NCI-H510A (cell line): ENCODE data around the gene POLG.
A peak's percentile ranks its signal among the peaks of the same experiment; 100 is the strongest.

Experiments
- DNase-seq: peaks from one replicate; lab custom pipeline; 2025; lab: John Stamatoyannopoulos, UW

The POLG gene

DNA sequence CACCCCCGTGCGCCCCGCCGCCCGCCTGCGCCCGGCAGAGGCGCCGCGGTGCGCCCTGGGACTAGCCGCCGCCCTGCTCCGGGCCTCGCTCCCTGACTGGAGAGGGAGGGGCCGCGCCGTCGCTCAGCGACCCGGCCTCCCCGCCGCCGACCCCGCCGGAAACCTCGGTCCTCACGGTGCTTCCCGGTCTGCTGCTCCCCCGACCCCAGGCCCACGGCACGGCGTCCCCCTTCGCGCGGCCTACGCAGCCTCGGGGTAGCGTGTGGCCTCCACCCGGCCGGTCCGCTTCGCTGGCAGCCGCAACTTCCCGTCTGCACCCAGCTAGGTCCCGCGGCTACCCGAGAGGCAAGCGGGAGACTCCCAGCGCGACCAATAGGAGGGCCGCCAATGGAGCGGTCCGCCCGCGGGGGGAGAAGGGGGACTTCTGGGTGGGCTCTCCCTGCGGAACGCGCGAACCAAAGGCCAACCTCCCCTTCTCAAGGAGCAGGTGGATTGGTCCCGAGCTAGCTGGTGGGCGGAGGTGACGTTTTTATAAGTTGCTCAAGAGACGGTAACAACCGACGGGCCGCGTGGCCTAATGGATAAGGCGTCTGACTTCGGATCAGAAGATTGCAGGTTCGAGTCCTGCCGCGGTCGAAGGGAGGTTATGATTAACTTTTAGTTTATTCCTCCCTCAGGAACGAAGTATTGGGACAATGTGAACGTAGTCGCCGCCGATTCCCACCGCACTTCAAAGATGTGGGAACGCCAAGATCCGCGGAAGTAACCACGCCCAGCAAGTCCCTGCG is at the start of gene POLG:
TSS of gene POLG (minus strand) at position 315 of the 788 bp plus-strand sequence. CDS start 1,070 bp downstream, outside the sequence.
- DNase-seq, result peak; percentile 94

DNA sequence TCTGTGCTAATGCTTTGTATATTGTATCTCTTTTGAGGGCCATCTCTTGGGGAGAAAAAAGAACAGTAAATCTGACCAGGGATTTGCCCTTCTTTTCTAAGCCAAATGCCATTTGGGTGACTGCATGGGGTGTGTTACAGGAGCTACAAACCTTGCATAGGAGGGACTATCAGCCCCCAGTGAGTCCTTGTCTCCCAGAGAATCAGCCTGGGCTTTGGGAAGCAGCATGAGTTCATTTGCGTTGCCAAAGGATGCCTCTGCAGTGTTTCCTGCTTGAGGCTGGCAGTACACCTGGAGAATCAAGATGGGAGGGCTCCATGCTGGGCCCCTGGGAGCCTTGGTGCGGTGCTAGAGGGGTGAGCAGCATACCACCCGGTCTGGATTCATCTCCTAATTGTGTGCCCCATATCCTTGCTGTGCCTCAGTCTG is 49.6 kb upstream of the POLG start:
- no peak for DNase-seq

- peak; percentile 77 for DNase-seq
Observed at GRCh38 chr15:89383365-89384175, 48.9 kb upstream of the POLG start.

- no peak for DNase-seq
Observed at GRCh38 chr15:89381888-89382686, 47.5 kb upstream of the POLG start.

- no peak for DNase-seq
Observed at GRCh38 chr15:89381331-89381730, 46.7 kb upstream of the POLG start.

DNA sequence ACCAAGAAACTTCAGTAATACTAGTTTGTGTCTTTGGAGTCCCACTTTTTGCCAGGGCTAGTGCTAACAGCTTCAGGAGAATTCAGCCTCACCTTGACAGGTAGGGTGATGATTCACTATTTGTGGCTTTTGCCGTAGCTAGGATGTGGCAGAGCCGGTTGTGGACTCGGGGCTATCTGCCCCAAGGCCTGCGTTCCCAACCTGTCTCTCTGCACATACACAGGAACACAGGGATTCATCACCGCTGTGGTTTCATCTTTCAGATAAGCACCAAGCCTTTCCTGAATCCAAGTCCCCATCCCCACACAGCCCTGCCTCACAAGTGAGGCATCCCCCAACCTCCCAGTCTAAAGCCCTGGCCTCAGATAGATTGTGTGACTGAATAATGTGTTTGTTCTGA is 45.2 kb upstream of the POLG start:
- no peak for DNase-seq

GRCh38 chr15:89379251-89379695 is 44.6 kb upstream of the POLG start:
- no peak for DNase-seq

GRCh38 chr15:89378296-89379151 is 43.9 kb upstream of the POLG start:
- DNase-seq, result no peak

DNA sequence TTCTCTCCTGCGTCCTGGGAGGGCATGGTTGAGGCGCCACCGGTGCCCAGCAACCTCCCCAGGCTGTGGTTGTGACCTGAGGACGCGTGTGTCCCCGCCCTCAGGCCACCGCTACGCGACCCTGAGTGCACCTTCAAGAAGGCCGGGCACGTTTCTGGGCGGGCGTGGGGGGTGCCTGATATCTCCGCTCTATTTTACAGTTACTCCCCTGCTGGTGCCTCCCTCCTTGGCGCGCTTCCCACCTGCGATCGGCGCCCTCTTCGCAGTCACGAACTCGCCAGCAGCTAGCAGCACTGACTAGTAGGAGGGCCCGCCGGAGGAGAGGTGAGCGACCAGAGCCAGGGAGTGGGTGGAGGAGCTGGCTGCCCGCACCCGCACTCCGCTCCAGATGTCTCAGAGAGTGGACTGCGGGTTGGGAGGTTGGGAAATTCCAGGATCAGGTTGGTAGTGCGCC is 43.2 kb upstream of the POLG start:
- no peak for DNase-seq

GRCh38 chr15:89377024-89377841 is 42.6 kb upstream of the POLG start:
- DNase-seq, result no peak

GRCh38 chr15:89376388-89376787 is 41.8 kb upstream of the POLG start:
- DNase-seq, result no peak

DNA sequence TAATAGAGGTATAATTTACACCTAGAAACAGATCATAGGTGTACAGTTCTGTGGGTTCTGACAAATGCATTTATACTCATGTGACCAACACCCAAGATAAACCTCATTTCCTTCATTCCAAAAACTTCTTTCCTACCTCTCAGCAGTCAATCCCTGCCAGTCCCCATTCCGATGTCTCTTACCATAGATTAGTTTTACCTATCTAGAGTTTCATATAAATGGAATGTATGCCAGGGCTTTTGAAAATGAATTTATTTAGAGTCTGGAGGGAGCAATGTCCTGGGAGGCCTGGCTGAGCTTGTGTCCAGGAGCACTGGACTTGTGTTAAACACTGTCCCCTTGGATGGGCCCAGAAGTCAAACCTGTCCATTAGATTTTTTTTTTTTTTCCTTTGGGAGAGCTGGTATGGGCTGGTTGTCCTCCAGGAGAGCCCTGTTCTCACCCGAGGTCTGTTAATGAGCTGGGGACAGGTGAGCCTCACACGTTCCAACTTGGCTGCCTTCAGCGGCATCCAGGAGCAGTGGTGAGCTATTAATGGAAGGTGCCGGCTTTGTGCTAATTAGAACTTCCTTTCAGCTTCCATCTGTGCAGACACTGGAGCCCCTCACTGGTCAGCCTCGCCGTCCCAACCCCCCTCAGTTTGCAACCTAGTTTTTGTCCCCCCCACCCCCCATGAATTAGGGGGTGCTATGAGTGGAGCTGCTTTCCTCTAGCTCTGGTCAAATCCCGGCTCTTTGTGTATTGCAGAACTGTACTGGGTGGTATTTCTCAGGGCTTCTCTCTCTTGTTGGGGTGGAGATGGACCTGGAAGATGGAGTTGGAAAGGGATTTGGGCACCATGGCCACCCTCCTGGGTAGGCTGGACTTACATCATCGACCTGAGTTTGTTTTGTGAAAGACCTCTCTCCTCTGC is 40.7 kb upstream of the POLG start:
- DNase-seq, result no peak

DNA sequence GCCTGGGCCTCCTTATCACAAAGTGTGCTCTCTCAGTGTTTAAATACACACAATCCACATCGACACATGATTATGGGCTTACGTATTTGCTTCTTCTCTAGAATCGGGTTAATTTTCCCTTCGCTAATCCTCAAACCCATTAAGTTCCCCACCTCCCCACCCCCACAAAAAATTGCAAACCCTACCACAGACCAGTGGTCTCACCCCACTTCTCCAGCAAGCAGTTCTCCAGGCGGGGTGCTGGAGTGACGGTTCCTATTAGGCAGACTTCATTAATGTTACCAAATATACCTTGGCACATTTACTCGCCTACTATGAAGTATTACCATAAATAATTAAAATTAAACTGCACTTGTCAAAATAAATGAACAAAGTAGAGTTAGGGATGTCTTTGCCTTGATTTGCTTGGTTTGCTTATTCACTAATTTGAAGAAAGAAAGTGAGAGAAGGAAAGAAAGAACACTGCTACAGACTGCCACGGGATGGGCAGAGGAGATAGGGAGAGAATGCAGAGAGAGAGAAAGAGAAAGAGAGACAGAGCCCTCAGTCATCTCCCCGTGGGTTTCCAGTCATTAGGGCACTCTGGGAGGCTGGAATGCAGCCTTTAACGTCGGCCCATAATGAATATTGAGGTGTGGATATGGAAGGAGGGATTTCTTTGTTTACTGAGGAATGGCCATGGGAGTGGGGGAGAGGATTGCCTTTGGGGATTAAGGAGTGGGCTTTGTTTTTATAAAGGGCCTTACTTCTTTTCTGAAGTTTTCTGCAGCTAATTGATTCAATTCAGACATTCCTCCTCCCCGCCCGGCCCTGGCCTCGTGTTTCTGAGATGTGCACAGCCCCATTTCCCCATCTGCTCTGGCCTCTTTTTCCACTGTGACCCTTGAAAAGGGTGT is 39.7 kb upstream of the POLG start:
- no peak for DNase-seq

- no peak for DNase-seq
Observed at GRCh38 chr15:89372069-89372935, 37.7 kb upstream of the POLG start.

DNA sequence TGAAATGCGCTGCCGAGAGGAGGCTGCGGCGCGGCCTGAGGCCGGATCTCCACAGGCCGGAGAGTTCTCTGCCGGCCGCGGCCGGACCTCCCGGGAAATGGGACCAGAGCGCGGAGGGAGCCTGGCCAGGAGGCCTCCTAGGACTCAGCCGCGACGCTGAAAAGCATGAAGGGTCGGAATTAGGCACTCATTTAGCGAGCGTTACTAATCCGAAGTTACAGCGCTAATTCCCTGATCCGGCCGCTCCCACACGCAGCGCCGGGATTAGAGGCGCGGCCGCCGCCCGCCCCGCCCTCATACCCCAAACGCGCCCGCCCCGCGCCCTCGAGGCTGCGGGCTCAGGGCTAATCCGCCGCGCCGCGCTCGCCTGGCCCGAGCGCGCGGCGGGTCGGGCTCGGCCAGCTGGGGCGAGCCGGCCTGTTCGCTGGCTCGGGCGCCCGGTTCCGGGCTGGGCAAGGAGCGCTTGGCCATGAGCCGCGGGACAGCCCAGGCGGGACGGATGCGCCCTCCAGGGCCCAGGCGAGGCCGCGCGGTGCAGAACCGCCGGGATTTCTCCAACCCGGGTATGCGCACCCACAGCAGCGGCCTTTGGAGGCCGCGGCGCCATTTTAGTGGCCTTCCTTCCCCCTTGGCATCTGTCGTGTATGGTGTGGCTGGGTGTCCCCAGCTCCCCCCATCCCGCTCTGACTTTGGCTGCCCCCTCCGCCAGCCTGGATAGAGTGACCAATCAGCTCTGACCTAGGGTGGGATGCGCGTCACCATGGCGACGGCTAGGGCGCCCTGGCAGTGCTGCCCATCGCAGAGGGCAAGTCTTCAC is 36.8 kb upstream of the POLG start:
- no peak for DNase-seq

GRCh38 chr15:89370978-89371227 is 36.3 kb upstream of the POLG start:
- no peak for DNase-seq
